Fibroblast of peridontal ligament (primary cell): ENCODE results near the gene FAM72A.
"Not testable (repeated sequence)": the region's sequence is repeated elsewhere in the genome, so short reads cannot be mapped to it uniquely, and the experiment has no call there.

ENCODE experiments used
- DNase-seq: peaks from one replicate; pipeline ENCODE4 v3.0.0-alpha.2; 2010; ENCODE audit errors: extremely low read depth

FAM72A gene

DNA sequence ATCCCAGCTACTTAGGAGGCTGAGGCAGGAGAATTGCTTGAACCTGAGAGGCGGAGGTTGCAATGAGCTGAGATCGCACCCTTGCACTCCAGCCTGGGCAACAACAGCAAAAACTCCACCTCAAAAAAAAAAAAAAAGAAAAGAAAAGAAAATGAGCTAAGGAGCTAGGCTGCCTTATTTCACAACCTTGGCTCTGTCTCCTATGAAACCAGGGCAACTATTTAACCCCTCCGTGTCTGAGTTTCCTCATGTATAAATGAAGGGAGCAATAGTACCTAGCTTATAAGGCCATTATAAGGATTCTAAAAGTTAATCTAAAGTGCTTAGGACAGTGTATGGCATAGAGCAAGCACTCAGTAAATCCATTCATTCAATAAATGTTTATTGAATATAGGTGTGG, 32.8 kb downstream of the FAM72A start:
- peak; percentile 70 for DNase-seq

DNA sequence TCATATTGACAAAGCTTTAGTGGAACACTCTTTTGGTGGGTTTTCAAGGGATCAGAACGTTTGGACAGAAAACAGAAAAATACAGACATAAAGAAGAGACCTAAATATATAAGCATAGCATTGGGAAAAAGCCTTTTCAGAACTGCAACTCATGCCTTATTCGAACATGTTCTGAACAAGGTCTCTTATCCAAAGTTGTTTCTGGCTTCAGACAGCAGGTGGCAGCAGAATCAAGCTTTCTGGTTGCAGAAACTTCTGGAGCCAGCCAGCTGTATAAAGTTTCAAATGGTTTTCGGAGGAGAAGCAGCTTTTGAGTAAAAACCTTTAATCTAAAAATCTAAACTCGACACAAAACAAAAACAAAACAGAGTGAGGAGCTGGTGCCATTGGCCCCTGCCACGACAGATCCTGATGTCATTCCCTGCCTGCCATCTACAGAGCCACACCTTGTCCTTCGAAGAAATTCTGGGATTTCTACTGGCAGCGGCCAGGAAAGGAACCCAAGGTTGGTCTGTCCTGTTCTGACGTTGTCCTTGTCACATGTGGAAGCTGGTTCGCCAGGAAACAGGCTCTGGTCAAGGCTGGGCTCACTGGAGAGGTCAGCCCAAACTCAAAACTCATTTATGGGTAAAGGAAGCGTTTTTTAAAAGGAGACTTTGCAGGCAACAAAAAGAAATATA, 35.1 kb downstream of the FAM72A start:
- DNase-seq = not testable (repeated sequence)

DNA sequence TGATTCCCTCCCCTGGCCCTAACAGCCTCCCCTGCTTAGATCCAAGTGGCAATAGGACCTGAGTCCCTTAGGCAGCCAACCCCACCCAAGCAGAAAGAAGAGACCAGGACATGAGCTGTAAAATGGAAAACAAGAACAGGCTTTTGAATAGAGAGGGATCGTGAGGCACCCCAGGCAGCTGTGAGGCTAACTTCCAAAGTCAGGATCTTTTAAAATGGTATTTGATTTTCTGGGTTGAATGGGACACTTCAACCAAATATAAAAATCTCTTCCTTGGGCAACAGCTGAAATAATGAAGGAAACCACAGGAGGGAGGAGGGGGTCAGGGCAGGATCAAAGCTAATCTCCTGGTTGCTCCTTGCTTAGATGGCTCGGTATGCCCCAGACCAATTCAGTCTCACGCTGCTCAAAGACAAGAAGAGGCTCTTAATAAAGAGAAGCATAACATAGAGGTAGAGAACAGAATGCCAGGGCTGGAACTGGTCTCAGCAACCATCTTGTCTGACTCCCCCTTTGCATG, 56.8 kb downstream of the FAM72A start:
- no peak for DNase-seq

GRCh38 chr1:206144605-206145004, 58.0 kb downstream of the FAM72A start:
- no peak for DNase-seq

DNA sequence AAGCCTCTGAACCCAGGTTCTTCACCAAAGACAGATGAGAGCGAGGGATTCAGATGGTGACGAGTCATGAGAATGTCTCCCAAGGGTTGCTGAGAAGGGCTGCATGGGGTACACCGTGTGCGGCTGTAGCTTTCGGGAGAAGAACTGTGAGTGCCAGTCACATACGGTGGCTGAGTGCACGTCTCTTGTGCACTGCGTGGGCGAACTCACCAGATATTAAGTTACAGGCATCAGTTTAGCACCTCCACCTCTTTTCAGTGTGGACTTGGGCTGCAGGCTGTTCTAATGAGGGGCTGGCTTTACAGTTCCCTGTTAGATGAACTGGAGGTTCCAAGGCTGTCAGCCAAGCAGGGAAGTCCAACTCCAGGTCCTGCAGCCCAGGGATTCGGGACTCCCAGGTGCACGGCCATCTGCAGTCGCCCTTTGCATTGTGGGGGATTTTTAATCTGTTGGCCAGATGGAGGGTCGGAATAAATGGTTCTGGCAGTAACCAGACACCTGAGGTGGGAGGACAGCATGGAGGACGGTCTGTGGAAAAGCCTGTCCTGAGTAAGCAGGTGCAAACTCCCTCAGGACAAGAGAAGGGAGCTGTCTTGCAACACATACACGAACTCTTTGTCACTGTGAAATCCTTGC, 59.0 kb downstream of the FAM72A start:
- no peak for DNase-seq

- DNase-seq = no peak
These were observed 59.9 kb downstream of the FAM72A start for GRCh38 chr1:206142770-206143169.

GRCh38 chr1:206142011-206142410, 60.6 kb downstream of the FAM72A start:
- DNase-seq = no peak

DNA sequence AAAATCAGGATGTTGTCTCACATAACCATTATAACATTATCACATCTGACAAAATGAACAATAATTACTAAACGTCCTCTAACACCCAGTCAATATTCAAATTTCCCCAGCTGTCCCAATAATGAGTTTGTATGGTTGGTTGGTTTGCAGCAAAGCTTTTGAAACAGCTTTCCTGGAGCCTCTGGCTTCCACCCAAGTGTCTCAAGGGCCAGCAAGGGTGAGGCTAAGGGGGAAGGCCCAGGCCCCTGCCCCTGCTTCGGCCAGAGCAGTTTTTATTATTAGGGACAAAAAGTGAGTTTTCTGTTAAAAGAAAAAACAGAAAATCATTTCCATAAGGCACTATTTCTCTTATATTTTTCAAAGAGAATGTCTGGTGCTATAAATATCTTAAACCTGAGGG, 66.4 kb downstream of the FAM72A start:
- DNase-seq = no peak
